ENCODE measurements around the gene THEM5.

The THEM5 gene

GRCh38 chr1:151800830-151801229, 52.7 kb downstream of the THEM5 start:
- DNase-seq, result no peak

DNA sequence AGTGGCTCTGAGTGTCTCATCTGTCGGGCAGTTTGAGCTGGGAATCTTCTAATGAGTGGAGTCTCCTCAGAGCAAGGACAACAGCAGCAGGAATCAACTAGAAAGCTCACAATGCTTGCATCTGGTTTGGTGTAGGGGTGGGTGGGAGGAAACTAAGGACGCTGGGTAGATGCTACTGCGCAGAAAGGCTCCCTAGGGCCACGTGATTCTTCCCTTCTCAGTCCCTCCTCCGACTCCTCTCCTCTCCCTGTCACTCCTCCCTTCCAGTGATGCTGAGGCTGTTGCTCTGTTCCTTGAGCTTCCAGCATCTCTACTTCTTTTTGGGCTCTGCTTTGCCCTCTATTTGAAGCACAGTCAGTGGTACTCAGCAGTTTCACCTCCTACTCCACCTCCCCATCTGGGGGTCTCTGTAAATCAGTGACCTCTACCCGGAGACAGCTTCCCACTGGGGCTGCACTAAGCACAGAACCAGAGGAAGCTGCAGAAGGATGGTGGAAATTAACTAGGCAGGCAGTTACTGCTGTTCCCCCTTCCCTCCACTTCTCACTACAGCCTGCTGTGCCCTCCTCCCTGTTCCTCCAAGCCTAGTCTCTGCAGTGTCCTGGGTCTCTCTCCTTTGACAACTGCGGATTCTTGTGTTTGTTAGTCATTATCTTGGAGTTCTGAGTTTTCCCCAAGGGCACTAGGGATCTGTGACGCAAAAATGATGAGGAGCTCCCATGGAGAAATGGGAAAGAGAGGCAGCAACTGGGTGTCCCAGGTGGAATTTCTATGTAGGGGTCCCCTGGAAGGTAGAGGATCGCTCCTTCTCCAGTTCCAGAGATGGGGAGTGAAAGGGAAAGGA, 54.1 kb downstream of the THEM5 start:
- no peak for DNase-seq

DNA sequence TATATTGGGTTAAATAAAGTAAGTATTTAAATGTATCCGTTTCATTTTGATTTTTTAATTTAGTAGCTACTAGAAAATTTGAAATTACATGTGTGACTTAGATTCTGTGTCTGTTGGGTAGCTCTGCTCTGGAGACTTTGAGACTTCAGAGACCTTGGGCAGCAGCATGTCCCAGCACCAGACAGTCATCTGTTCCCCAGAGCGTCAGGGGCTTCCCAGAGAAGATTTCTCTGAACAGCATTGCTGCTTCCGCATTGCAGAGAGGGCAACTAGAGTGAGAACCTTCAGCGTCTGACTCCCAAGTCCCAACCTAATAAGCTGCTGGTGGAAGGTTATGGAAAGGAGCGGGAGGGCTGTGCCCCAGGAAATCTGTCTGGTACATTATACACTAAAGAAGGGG, 54.9 kb downstream of the THEM5 start:
- DNase-seq, result no peak
